Left cardiac atrium (tissue), 4 donors: ENCODE measurements around the gene EFNA5. TPM values are rescaled to one million over a fixed set of nuclear protein-coding genes. Genes with fewer than 3 reads are reported as not detected.
"Not testable (repeated sequence)": the region's sequence is repeated elsewhere in the genome, so short reads cannot be mapped to it uniquely, and the experiment has no call there.

ENCODE experiments used
- ATAC-seq, 2 donors: fragments of 200-7000 bp; cut with Tn5 transposase; one replicate each; pipeline ENCODE4 v1.9.1; 2020; ENCODE audit warnings: mild to moderate bottlenecking in 2 of 2, moderate library complexity in 2 of 2
- DNase-seq: peaks from one replicate; pipeline ENCODE4 v3.0.0-alpha.2; 2020
- intact Hi-C, 2 donors: fragments of 100-400 bp; cut with DNase I; formaldehyde crosslinking; loops; one replicate each; pipeline versions ENCODE4 v1.14.1 to v1.15.1; 2022 to 2023
- total RNA-seq, 2 donors: library from RNA; stranded (reverse); fragmentation: NEBNext Ultra II Directional; extraction: Animal tissue kit (Norgen Biotek cat#: 25700); gene quantifications; one replicate each; pipeline ENCODE4 v1.2.1, GENCODE V29; 2021
- donor health status: DM: no; HTN: yes; CAD: no.
- donor health status: DM: no; HTN: yes; CAD: no; lungs with severe emphysema.
- donor health status: DM: yes; HTN: yes; CAD: no.
- donor health status: Dilated cardiomyopathy.

EFNA5 gene
- total RNA-seq, 2 donors from 2014 or later, result 23.9 to 29.2 TPM

- DNase-seq (no peak), ATAC-seq (no peak)
- intact Hi-C loops, result no loop called here
Measured at GRCh38 chr5:107352576-107352975, 318.2 kb downstream of the EFNA5 start.

- ATAC-seq, intact Hi-C loops, DNase-seq: not testable (repeated sequence)
Measured at GRCh38 chr5:107346580-107346979, 324.2 kb downstream of the EFNA5 start.

- DNase-seq (no peak), ATAC-seq (no peak)
- intact Hi-C loops, result no loop called here
Measured at GRCh38 chr5:107342371-107342770, 328.4 kb downstream of the EFNA5 start.

DNA sequence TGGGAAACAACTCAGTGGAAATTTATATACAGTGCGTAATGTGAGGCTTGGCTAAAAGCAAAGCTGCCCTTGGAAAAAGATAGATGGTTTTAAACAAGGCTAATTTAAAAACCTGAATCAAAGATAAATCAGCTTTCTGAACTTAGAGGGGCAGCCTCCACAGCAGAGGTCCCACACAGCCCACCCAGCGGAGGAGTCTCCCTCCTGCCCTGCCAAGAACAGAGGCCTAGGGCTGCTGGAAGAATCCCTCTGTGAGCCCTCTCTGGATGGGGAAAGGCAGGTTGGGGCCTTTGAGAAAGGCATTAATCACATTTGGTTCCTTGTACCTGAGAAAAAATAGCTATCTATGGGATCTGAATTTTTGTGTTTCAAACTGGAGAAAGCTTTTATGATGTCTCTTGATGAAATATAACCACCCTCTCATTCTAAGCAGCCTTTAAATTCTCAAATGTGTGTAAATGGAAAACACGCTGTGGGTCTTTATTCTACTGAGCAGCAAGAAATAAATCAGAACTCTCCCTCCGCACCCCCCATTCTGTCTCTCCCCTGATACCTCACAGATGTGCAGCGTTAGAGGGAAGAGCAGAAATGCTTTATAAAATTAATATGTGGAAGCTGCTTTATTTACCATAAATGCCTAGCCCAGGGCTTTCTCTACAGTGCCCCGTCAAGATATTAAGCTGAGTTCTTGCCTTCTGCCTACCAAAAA is 329.2 kb downstream of the EFNA5 start:
- intact Hi-C loops, result no loop called here
- ATAC-seq (no peak), DNase-seq (no peak)

DNA sequence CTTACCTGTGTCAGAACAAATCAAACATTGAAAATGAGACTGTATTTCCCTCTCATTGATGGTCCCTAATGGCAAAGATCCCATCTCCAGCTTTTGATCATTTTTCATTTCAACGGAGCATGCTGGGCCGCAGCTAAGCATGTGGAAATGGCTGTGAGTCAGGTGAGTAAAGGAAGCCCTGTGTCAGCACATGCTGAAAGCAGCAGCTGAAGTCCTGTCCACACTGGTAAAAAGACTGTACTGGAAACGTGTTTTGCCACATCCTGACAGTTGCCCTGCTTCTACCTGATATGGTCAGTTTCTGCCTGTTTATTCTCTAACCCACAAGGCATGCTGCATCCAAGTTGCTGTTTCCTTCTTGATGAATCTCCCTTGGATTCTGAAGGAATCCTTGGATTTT is 330.1 kb downstream of the EFNA5 start:
- intact Hi-C loops, result no loop called here
- ATAC-seq, result no peak
- no peak for DNase-seq

GRCh38 chr5:107338335-107338734 is 332.4 kb downstream of the EFNA5 start:
- DNase-seq (no peak), ATAC-seq (no peak)
- intact Hi-C loops, result no loop called here

DNA sequence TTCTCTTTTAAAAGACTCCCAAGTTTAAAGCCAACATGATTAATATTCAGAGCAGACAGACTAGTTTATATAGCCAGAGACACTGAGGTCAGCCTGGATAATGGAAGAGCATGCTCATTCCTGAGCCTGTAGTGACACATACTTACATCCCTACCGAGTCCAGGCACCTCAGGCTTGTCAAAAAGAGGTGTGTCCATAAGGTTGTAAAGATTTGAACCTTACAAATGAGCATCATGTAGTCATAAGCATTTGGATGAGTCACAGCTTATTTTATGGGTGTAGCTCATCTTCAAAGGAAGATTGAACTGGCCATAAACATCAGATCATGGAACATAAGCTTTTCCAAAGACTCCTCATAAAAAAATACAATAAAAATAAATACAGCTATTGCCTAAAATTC is 333.5 kb downstream of the EFNA5 start:
- intact Hi-C loops, result no loop called here
- DNase-seq (no peak), ATAC-seq (no peak)

DNA sequence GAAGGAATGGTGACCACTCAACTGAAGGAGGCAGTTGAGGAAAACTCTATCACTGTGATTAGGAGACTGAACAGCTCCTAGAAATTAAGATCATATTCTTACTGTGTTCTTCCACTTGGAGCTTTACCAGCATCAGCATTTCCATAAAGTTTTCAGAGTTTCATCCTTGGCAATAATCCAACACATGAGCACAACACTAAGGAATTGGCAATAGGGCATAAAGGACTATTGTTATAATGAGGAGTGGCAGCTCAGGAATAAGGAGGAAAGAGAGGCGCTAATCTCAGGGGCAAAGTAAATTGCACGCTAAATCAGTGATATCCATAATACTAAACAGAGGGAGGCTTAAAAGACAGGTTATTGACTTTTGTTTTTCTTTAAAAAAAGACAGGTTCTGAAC is 338.9 kb downstream of the EFNA5 start:
- intact Hi-C loops, result no loop called here
- DNase-seq, result no peak
- no peak for ATAC-seq

- intact Hi-C loops, result no loop called here
- no peak for DNase-seq
- ATAC-seq, result no peak
Measured at GRCh38 chr5:107331312-107331711, 339.4 kb downstream of the EFNA5 start.

DNA sequence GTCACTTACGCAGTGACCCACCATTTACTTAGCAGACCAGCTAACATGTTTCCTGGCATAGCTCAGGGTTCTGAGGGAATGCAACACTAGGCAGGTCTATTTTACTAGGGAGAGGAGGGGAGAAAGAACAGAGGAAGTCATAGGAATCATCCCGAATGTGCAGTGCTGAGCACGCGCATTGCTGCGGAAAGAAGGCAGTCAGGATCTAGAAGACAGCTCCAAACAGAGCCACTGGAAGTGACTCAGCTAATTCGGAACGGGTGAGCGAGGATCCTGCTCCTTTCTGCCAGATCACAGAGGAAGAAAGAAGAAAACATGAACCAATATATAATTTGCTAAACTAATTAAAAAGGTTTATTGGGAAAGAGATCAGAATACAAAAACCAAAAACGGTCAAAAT is 339.8 kb downstream of the EFNA5 start:
- intact Hi-C loops, result no loop called here

GRCh38 chr5:107329850-107330249 is 340.9 kb downstream of the EFNA5 start:
- DNase-seq, result no peak
- intact Hi-C loops, result no loop called here
- no peak for ATAC-seq

More for the DNA sequence above, 339.8 kb downstream of the EFNA5 start:
- ATAC-seq (no peak), DNase-seq (no peak)
